IPS-NIHi7 (cell line): ENCODE data around the gene SLC6A9.

Experiments used
- DNase-seq: peaks from one replicate; pipeline ENCODE4 v3.0.0; 2012; ENCODE audit warnings: mixed read lengths; ENCODE audit errors: extremely low spot score

The SLC6A9 gene

GRCh38 chr1:43983253-43983899 lies 47.9 kb downstream of the SLC6A9 start:
- no peak for DNase-seq

- DNase-seq = no peak
Observed at GRCh38 chr1:43982808-43983207, 48.5 kb downstream of the SLC6A9 start.

GRCh38 chr1:43982241-43982640 lies 49.0 kb downstream of the SLC6A9 start:
- DNase-seq = no peak

- no peak for DNase-seq
Observed at GRCh38 chr1:43981636-43982035, 49.6 kb downstream of the SLC6A9 start.

GRCh38 chr1:43981135-43981491 lies 50.1 kb downstream of the SLC6A9 start:
- DNase-seq = no peak

- no peak for DNase-seq
Observed at GRCh38 chr1:43980255-43981134, 50.8 kb downstream of the SLC6A9 start.

GRCh38 chr1:43979528-43980254 lies 51.6 kb downstream of the SLC6A9 start:
- DNase-seq = peak; percentile 54

GRCh38 chr1:43979261-43979527 lies 52.1 kb downstream of the SLC6A9 start:
- no peak for DNase-seq

- DNase-seq = peak; percentile 78
Observed at GRCh38 chr1:43978551-43979260, 52.6 kb downstream of the SLC6A9 start, which contains the start of gene B4GALT2. TSS of gene B4GALT2 (plus strand) at chr1:43979210. CDS start at chr1:43981161, 1,951 bp downstream.

GRCh38 chr1:43978264-43978550 lies 53.1 kb downstream of the SLC6A9 start:
- DNase-seq = no peak

GRCh38 chr1:43977376-43978263 lies 53.6 kb downstream of the SLC6A9 start:
- DNase-seq = no peak

- no peak for DNase-seq
Observed at GRCh38 chr1:43976890-43977289, 54.4 kb downstream of the SLC6A9 start.

GRCh38 chr1:43976045-43976444 lies 55.2 kb downstream of the SLC6A9 start:
- no peak for DNase-seq

GRCh38 chr1:43975249-43975961 lies 55.9 kb downstream of the SLC6A9 start:
- peak; percentile 22 for DNase-seq

- DNase-seq = peak; percentile 96
Observed at GRCh38 chr1:43974443-43975248, 56.6 kb downstream of the SLC6A9 start, which contains the start of gene ATP6V0B. TSS of gene ATP6V0B (plus strand) at chr1:43974960. CDS start at chr1:43975041, 81 bp downstream.

- peak; percentile 41 for DNase-seq
Observed at GRCh38 chr1:43973981-43974442, 57.2 kb downstream of the SLC6A9 start.

GRCh38 chr1:43971336-43971980 lies 59.8 kb downstream of the SLC6A9 start:
- DNase-seq = no peak

- no peak for DNase-seq
Observed at GRCh38 chr1:43970911-43971310, 60.4 kb downstream of the SLC6A9 start.

- no peak for DNase-seq
Observed at GRCh38 chr1:43970502-43970901, 60.8 kb downstream of the SLC6A9 start.
